CD4-positive, alpha-beta T cell treated with Interleukin-2 at 100 ng/mL for 4 hours (primary cell): ENCODE results near the gene FKBP15.
"Not testable (repeated sequence)": the region's sequence is repeated elsewhere in the genome, so short reads cannot be mapped to it uniquely, and the experiment has no call there.

ENCODE experiments used
- DNase-seq: peaks from one replicate; pipeline ENCODE4 v3.0.0-alpha.2; 2020; ENCODE audit warnings: low spot score

The FKBP15 gene

DNA sequence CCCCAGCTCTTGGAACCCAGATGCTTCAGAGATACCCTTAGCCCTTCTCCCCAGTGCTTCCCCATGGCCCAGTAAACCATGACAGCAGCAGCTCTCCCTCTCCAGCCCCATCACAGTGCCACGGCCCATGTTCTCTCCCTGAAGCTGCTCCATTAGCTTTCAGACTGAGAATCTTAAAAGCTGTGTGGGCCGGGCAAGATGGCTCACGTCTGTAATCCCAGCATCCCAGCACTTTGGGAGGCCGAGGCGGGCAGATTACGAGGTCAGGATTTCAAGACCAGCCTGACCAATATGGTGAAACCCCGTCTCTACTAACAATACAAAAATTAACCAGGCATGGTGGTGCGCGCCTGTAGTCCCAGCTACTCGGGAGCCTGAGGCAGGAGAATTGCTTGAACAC lies 71.5 kb downstream of the FKBP15 start:
- DNase-seq = not testable (repeated sequence)

DNA sequence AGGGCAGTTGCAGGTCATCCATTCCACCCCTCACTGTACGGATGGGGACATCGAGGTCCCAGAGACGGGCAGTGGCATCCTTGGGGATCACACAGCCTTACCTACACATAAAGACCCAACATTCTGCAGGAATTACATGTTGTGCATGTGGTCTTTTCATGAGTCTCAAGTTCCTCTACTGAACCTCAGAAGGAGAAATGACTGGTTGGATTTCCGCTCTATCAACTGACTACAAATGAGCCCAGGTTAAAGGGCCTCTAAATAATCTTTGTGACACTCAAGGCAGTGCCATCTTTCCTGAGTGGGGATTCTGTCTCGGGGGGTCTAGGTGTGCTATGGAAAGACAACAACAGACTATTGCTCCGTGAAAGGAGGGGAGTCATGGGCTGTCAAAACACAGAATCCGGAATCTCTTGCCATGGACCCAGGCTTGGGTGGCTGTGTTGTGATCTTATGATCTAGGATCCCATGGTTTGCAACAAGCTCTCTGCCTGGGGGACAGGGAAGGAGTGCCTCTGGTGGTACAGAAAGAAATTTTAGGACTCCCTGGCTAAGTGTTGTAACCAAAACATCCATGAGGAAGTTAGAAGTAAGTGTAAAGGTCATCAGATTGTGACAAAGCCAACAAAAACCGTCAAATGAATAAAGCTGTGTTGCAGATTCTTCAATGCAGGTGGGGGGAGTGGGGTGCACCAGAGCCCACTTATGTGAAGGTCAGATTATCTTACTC lies 72.1 kb downstream of the FKBP15 start:
- no peak for DNase-seq

DNA sequence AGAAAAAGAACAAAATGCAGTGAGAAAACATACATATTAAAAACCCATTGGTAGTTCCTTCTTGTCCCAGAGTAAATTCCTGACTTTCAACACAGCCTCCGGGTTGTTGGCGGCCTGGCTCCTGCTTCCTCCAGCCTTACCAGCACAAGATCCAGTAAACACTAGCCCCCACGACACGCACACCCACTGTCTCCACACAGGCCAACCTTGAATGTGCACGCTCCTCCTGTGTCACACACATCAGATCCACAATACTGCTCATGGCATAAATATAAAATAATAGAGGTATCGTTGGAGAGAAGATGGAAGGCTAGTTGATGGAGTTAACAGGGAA lies 72.7 kb downstream of the FKBP15 start:
- DNase-seq = no peak

- no peak for DNase-seq
Measured at GRCh38 chr9:113143432-113144227, 77.4 kb downstream of the FKBP15 start.

GRCh38 chr9:113140896-113141295 lies 80.2 kb downstream of the FKBP15 start:
- DNase-seq = not testable (repeated sequence)

- DNase-seq = no peak
Measured at GRCh38 chr9:113139953-113140352, 81.1 kb downstream of the FKBP15 start.

DNA sequence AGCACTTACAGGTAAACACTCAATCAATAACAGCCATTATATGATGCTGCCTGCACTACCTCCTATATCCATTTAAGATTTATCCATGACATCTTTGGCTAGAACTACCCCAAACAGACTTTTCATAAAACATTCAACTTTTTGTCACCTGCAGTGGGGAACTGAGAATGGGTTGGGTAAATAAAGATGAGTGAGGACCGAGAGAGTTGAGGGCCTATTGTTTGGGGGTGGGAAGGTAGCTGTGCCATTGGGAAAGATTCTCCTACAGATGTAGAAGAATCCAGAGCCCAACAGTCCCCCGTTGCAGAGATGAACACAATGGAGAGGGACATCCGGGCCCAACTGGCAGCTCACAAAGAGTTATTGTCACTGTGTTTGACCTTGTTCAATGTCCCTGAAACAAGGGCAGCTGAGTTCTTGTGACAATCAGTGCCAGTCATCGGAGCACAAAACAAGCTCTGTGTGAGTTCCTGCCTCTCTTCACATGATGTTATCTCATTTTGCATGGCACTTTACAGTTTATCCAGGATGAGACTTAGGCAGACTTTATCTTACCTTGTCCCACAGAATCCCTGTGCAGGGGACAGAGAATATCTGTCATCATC lies 81.8 kb downstream of the FKBP15 start:
- DNase-seq = no peak

- DNase-seq = no peak
Measured at GRCh38 chr9:113138760-113139159, 82.3 kb downstream of the FKBP15 start.

GRCh38 chr9:113137196-113138168 lies 83.6 kb downstream of the FKBP15 start:
- DNase-seq = no peak

DNA sequence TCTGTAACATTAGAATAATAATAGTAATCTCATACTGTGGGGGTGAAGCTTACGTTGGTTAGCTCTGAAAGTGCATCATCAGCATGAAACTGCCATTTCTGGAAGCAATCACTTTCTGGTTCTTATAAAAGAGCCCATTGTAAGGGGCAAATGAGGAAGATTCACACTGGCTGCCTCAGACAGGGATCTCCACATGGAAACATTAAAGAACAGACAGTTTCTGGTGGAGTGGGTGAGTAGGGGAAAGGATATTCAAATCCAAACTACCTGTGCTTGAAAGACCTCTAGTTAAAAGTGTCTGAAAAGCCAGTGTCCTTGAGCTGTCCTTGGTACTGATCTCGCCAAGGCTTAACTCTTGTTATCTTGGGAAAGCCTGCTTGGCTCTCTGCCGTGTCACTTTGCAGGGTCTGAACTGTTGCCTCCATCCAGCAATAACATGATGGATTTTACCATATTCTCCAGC lies 89.4 kb downstream of the FKBP15 start:
- DNase-seq = no peak

DNA sequence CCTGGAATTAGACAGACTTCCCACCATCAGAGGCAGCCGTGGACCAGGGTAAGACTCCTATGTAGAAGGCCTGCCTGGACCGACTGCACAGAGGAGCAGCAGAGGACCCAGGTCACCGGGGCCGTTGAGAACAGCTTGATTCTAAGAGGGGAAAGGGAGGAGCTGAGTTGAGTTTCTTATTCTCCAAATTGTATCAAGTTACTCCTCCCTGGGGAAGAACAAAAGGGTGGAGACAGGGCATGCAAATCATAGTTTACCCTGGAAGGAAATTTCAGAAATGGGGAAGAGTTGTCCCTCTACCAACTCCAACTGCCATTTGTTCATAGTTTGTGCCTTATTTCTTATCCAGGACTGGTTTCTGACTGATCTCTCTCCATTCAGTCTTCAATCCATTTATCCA lies 91.2 kb downstream of the FKBP15 start:
- DNase-seq = no peak

GRCh38 chr9:113129466-113129865 lies 91.6 kb downstream of the FKBP15 start:
- DNase-seq = no peak

GRCh38 chr9:113125386-113126035 lies 95.6 kb downstream of the FKBP15 start:
- DNase-seq = no peak

DNA sequence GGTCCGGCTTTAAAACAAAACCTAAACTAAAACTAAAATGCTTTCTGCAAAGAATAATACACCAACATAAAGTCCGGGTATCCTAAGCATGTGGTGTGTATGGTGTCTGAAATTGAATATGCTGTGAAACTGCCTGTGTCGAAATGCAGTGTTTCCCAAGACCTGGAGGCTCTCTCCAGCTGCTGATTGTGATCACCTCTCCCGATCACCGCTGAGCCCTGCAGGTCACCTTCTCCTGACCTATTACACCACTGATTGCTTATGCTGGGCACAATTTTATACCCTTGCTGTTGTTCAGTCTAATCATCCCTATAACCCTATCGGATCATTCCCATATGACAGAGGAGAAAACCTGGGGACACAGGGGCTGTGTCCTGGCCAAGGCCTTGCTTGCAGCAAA lies 102.2 kb downstream of the FKBP15 start:
- not testable (repeated sequence) for DNase-seq
